Lower leg skin (tissue), 3 donors: ENCODE results near the gene HIRA.

Source experiments
- POLR2A ChIP-seq, 2 donors: fragments of 450-650 bp; IDR thresholded peaks; one replicate each; pipeline ENCODE4 v1.6.1; 2016 to 2017; ENCODE audit warnings: antibody characterized with exemption in 2 of 2, mild to moderate bottlenecking in 1 of 2, moderate library complexity in 1 of 2
- TF ChIP-seq, protein P1 (sequence below), 3 donors: fragments of 450-650 bp; IDR thresholded peaks; one replicate each; pipeline ENCODE4 v1.5.1; 2016; ENCODE audit warnings: antibody characterized with exemption in 3 of 3, mild to moderate bottlenecking in 3 of 3, moderate library complexity in 2 of 3

DNA sequence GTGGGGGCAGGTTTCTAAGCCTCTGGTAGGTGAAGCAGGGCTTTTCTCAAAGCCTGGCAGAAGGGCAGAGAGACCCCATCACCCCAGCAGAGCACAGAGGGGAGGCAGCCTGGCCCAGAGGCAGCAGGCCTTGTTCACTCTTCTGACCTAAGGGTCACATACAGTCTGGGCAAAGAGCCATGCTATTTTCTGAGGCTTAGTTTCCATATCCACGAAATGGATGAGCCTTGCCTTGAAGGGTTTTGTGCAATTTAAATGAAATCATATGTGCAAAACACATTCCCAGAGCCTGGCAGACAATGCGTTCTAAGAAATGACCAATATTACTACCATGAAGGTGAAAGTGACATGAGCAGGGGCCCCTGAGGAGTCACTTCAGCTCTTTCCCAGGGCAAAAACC lies 44.5 kb downstream of the HIRA start:
- TF ChIP-seq, protein P1, sequence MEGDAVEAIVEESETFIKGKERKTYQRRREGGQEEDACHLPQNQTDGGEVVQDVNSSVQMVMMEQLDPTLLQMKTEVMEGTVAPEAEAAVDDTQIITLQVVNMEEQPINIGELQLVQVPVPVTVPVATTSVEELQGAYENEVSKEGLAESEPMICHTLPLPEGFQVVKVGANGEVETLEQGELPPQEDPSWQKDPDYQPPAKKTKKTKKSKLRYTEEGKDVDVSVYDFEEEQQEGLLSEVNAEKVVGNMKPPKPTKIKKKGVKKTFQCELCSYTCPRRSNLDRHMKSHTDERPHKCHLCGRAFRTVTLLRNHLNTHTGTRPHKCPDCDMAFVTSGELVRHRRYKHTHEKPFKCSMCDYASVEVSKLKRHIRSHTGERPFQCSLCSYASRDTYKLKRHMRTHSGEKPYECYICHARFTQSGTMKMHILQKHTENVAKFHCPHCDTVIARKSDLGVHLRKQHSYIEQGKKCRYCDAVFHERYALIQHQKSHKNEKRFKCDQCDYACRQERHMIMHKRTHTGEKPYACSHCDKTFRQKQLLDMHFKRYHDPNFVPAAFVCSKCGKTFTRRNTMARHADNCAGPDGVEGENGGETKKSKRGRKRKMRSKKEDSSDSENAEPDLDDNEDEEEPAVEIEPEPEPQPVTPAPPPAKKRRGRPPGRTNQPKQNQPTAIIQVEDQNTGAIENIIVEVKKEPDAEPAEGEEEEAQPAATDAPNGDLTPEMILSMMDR (IDR thresholded peaks at IDR 0.05) = no peak
- no peak for TF ChIP-seq POLR2A (IDR thresholded peaks at IDR 0.05)
